ENCODE data around the gene WBP4. TPM values are rescaled to one million over a fixed set of nuclear protein-coding genes. Genes with fewer than 3 reads are reported as not detected.

WBP4 gene
- total and polyA plus RNA-seq, 9 of the 15 experiments (the other 6 are each of a cell fraction or from before 2014, with no cell fraction given): 5.5 to 12.2 (median 7.9) TPM

DNA sequence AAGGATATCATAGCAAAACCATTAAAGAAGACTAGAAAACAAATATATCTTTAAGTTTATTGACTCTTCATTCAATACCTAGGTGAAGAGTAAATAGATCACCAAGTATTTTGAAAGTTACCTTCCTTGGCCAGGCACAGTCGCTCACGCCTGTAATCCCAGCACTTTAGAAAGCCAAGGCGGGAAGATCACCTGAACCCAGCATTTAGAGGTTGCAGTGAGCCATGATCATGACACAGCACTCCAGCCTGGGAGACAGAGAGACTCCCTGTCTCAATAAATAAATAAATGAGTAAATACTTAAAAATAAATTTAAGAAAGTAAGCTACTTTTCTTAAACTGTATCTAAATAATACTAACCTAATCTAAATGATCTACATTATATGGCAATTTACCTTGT is 8.9 kb upstream of the WBP4 start (continued):
- TF ChIP-seq, protein P1, sequence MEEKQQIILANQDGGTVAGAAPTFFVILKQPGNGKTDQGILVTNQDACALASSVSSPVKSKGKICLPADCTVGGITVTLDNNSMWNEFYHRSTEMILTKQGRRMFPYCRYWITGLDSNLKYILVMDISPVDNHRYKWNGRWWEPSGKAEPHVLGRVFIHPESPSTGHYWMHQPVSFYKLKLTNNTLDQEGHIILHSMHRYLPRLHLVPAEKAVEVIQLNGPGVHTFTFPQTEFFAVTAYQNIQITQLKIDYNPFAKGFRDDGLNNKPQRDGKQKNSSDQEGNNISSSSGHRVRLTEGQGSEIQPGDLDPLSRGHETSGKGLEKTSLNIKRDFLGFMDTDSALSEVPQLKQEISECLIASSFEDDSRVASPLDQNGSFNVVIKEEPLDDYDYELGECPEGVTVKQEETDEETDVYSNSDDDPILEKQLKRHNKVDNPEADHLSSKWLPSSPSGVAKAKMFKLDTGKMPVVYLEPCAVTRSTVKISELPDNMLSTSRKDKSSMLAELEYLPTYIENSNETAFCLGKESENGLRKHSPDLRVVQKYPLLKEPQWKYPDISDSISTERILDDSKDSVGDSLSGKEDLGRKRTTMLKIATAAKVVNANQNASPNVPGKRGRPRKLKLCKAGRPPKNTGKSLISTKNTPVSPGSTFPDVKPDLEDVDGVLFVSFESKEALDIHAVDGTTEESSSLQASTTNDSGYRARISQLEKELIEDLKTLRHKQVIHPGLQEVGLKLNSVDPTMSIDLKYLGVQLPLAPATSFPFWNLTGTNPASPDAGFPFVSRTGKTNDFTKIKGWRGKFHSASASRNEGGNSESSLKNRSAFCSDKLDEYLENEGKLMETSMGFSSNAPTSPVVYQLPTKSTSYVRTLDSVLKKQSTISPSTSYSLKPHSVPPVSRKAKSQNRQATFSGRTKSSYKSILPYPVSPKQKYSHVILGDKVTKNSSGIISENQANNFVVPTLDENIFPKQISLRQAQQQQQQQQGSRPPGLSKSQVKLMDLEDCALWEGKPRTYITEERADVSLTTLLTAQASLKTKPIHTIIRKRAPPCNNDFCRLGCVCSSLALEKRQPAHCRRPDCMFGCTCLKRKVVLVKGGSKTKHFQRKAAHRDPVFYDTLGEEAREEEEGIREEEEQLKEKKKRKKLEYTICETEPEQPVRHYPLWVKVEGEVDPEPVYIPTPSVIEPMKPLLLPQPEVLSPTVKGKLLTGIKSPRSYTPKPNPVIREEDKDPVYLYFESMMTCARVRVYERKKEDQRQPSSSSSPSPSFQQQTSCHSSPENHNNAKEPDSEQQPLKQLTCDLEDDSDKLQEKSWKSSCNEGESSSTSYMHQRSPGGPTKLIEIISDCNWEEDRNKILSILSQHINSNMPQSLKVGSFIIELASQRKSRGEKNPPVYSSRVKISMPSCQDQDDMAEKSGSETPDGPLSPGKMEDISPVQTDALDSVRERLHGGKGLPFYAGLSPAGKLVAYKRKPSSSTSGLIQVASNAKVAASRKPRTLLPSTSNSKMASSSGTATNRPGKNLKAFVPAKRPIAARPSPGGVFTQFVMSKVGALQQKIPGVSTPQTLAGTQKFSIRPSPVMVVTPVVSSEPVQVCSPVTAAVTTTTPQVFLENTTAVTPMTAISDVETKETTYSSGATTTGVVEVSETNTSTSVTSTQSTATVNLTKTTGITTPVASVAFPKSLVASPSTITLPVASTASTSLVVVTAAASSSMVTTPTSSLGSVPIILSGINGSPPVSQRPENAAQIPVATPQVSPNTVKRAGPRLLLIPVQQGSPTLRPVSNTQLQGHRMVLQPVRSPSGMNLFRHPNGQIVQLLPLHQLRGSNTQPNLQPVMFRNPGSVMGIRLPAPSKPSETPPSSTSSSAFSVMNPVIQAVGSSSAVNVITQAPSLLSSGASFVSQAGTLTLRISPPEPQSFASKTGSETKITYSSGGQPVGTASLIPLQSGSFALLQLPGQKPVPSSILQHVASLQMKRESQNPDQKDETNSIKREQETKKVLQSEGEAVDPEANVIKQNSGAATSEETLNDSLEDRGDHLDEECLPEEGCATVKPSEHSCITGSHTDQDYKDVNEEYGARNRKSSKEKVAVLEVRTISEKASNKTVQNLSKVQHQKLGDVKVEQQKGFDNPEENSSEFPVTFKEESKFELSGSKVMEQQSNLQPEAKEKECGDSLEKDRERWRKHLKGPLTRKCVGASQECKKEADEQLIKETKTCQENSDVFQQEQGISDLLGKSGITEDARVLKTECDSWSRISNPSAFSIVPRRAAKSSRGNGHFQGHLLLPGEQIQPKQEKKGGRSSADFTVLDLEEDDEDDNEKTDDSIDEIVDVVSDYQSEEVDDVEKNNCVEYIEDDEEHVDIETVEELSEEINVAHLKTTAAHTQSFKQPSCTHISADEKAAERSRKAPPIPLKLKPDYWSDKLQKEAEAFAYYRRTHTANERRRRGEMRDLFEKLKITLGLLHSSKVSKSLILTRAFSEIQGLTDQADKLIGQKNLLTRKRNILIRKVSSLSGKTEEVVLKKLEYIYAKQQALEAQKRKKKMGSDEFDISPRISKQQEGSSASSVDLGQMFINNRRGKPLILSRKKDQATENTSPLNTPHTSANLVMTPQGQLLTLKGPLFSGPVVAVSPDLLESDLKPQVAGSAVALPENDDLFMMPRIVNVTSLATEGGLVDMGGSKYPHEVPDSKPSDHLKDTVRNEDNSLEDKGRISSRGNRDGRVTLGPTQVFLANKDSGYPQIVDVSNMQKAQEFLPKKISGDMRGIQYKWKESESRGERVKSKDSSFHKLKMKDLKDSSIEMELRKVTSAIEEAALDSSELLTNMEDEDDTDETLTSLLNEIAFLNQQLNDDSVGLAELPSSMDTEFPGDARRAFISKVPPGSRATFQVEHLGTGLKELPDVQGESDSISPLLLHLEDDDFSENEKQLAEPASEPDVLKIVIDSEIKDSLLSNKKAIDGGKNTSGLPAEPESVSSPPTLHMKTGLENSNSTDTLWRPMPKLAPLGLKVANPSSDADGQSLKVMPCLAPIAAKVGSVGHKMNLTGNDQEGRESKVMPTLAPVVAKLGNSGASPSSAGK (IDR thresholded peaks at IDR 0.05): no peak
- TF ChIP-seq HNRNPK (IDR thresholded peaks at IDR 0.05; ENCODE audit: low read depth, low read length, poor library complexity, severe bottlenecking): no peak
- TF ChIP-seq, protein P2, sequence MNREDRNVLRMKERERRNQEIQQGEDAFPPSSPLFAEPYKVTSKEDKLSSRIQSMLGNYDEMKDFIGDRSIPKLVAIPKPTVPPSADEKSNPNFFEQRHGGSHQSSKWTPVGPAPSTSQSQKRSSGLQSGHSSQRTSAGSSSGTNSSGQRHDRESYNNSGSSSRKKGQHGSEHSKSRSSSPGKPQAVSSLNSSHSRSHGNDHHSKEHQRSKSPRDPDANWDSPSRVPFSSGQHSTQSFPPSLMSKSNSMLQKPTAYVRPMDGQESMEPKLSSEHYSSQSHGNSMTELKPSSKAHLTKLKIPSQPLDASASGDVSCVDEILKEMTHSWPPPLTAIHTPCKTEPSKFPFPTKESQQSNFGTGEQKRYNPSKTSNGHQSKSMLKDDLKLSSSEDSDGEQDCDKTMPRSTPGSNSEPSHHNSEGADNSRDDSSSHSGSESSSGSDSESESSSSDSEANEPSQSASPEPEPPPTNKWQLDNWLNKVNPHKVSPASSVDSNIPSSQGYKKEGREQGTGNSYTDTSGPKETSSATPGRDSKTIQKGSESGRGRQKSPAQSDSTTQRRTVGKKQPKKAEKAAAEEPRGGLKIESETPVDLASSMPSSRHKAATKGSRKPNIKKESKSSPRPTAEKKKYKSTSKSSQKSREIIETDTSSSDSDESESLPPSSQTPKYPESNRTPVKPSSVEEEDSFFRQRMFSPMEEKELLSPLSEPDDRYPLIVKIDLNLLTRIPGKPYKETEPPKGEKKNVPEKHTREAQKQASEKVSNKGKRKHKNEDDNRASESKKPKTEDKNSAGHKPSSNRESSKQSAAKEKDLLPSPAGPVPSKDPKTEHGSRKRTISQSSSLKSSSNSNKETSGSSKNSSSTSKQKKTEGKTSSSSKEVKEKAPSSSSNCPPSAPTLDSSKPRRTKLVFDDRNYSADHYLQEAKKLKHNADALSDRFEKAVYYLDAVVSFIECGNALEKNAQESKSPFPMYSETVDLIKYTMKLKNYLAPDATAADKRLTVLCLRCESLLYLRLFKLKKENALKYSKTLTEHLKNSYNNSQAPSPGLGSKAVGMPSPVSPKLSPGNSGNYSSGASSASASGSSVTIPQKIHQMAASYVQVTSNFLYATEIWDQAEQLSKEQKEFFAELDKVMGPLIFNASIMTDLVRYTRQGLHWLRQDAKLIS (CRISPR knock-in tag; IDR thresholded peaks at IDR 0.05): no peak
- TF ChIP-seq C11orf30 (IDR thresholded peaks at IDR 0.05; ENCODE audit: low read depth): peak; percentile 58
- TF ChIP-seq ZFP30 (CRISPR knock-in tag; IDR thresholded peaks at IDR 0.05; ENCODE audit: borderline replicate concordance): no peak
- no peak for TF ChIP-seq DNMT1 (IDR thresholded peaks at IDR 0.05)
- TF ChIP-seq CBFB (CRISPR knock-in tag; IDR thresholded peaks at IDR 0.05): no peak

All from K562 (cell line).